Osteoblast (primary cell): ENCODE data around the gene UPP1. TPM values are rescaled to one million over a fixed set of nuclear protein-coding genes. Genes with fewer than 3 reads are reported as not detected.

ENCODE experiments used
- DNase-seq: peaks from one replicate; pipeline ENCODE4 v3.0.0; 2011; ENCODE audit warnings: low spot score, mixed read lengths; ENCODE audit not compliant: insufficient read length; ENCODE audit errors: missing footprints
- H2AFZ ChIP-seq: 2 replicates; pipeline ENCODE4 v1.6.0; 2011; ENCODE audit warnings: mild to moderate bottlenecking, low read length
- H3K27ac ChIP-seq: 2 replicates; pipeline ENCODE4 v1.5.1; 2011; ENCODE audit warnings: mild to moderate bottlenecking, low read depth, low read length, moderate library complexity
- H3K27me3 ChIP-seq: 2 replicates; pipeline ENCODE4 v1.6.0; 2012; ENCODE audit warnings: mild to moderate bottlenecking, control low read depth, inconsistent platforms, low read length, moderate library complexity; ENCODE audit not compliant: insufficient read depth
- H3K36me3 ChIP-seq: 2 replicates; pipeline ENCODE4 v1.5.1; 2011; ENCODE audit warnings: mild to moderate bottlenecking, low read length, control low read depth, moderate library complexity; ENCODE audit not compliant: insufficient read depth
- H3K4me1 ChIP-seq: 2 replicates; pipeline ENCODE4 v1.5.1; 2011; ENCODE audit warnings: mild to moderate bottlenecking, low read length, control low read depth, moderate library complexity; ENCODE audit not compliant: insufficient read depth
- H3K4me2 ChIP-seq: 2 replicates; pipeline ENCODE4 v1.6.0; 2011; ENCODE audit warnings: mild to moderate bottlenecking, low read length; ENCODE audit not compliant: insufficient read depth
- H3K4me3 ChIP-seq: fragments of 200-600 bp; sonication (generic); 3 replicates; pipeline ENCODE4 v1.5.1; 2012; ENCODE audit warnings: mild to moderate bottlenecking, low read length, inconsistent platforms; ENCODE audit not compliant: insufficient read depth
- H3K79me2 ChIP-seq: 2 replicates; pipeline ENCODE4 v1.6.0; 2012; ENCODE audit warnings: mild to moderate bottlenecking, low read length, control low read depth, inconsistent platforms; ENCODE audit not compliant: insufficient read depth
- H3K9me3 ChIP-seq: 2 replicates; pipeline ENCODE4 v1.5.1; 2011; ENCODE audit warnings: low read depth, low read length, control low read depth
- H4K20me1 ChIP-seq: 2 replicates; pipeline ENCODE4 v1.6.0; 2012; ENCODE audit warnings: mild to moderate bottlenecking, low read length, control low read depth; ENCODE audit not compliant: insufficient read depth
- total RNA-seq: library from RNA; depleted of rRNA; stranded (reverse); fragments of >200 nt; gene quantifications from 2 replicates; pipeline ENCODE4 v1.2.3, GENCODE V29; 2012
- TF ChIP-seq, protein P1 (sequence below): IDR thresholded peaks from 2 replicates; pipeline ENCODE4 v1.5.1; 2011; ENCODE audit warnings: mild to moderate bottlenecking, low read depth, low read length, moderate library complexity; ENCODE audit errors: extremely low read depth

The UPP1 gene
- total RNA-seq, 1 donor = 35.5 TPM

DNA sequence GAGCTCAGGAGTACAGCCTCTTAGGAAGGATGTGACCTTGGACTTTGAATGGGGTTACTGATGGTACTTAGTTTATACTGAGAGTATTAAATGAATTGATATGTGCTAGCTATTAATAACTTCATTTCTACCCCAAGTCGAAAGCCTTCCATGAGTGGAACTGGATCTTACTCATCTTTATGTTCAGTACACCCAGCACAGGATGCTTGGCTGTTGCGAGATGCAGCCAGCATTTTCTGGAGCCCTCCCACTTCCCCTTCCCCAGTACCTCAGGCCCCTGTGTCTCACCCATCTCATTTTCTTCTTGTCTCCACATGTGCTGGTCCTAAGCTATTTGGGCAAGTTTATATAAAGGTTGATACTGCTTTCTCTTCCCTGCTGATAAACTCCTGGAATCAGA is 7.2 kb downstream of the UPP1 start:
- Histone ChIP-seq H3K4me1 (peaks cover 26% of the 10 kb centered on the region), H3K36me3 (peaks cover 26% of the 10 kb centered on the region), H2AFZ (no peak overlapping the region), H3K9me3 (no peaks in the 10 kb centered on the region), H3K4me2 (no peak overlapping the region), H3K79me2 (peaks cover 31% of the 10 kb centered on the region), H3K4me3 (no peak overlapping the region), H3K27ac (no peak overlapping the region), H3K27me3 (no peaks in the 10 kb centered on the region), H4K20me1 (no peaks in the 10 kb centered on the region)
- TF ChIP-seq, protein P1, sequence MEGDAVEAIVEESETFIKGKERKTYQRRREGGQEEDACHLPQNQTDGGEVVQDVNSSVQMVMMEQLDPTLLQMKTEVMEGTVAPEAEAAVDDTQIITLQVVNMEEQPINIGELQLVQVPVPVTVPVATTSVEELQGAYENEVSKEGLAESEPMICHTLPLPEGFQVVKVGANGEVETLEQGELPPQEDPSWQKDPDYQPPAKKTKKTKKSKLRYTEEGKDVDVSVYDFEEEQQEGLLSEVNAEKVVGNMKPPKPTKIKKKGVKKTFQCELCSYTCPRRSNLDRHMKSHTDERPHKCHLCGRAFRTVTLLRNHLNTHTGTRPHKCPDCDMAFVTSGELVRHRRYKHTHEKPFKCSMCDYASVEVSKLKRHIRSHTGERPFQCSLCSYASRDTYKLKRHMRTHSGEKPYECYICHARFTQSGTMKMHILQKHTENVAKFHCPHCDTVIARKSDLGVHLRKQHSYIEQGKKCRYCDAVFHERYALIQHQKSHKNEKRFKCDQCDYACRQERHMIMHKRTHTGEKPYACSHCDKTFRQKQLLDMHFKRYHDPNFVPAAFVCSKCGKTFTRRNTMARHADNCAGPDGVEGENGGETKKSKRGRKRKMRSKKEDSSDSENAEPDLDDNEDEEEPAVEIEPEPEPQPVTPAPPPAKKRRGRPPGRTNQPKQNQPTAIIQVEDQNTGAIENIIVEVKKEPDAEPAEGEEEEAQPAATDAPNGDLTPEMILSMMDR = no peak
- DNase-seq = no peak

DNA sequence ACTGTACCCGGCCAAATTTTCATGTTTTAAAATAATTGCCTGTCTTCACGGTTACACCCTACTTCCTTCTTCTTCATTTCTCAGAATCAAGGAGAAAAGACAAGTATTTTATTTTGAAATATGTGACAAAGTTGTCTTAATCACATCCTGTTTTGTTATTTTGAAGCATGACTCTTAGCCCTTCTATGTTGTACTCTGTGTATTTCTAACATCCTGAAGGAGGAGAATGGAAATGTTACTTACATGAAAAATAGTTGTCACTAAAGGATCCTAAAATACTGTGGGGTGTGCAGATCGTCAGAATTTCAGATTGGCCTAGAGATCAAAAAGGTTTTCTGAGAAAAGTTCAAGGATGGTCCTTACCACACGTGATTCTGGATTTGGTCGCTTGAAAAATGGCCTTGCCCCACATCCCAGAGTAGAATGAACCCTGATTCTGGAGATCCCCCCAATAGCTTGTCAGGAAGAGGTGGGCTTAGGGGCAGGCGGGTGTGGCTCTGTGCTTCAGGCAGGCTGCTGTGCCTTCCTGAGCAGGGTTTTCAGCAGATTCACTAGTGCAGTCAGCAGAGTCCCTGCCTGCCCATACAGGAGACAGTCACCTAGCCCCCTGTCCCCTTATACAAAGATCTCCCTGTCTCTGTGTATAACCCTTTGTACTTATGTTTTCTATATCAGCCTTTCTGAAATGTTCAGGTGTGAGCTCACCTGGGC is 8.6 kb downstream of the UPP1 start:
- Histone ChIP-seq H3K27me3 (no peaks in the 10 kb centered on the region), H2AFZ (no peak overlapping the region), H3K36me3 (peaks cover 40% of the 10 kb centered on the region), H3K4me1 (peaks cover 15% of the 10 kb centered on the region), H4K20me1 (no peaks in the 10 kb centered on the region), H3K4me2 (no peak overlapping the region), H3K27ac (no peak overlapping the region), H3K9me3 (no peaks in the 10 kb centered on the region), H3K4me3 (no peak overlapping the region), H3K79me2 (peaks cover 28% of the 10 kb centered on the region)
- no peak for DNase-seq
- TF ChIP-seq, protein P1 = no peak

DNA sequence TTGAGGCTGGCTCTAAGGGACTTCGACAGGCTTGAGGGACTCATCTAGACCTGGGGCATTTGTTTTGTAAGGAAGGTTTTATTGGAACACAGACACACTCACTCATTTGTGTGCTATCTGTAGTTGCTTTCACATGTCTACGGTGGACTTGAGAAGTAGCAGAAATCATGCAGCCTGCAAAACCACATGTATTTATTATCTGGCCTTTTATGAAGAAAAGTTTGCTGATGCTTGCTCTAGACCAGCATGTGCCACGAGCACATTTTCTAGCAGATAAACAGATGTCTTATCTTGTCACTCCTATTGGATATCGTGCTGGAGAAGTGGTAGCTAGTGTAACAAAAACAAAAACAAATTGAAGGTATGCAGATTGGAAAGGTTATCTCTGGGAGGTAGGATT is 9.8 kb downstream of the UPP1 start:
- Histone ChIP-seq H3K27me3 (no peaks in the 10 kb centered on the region), H4K20me1 (no peaks in the 10 kb centered on the region), H3K4me2 (no peak overlapping the region), H3K4me1 (peaks cover 15% of the 10 kb centered on the region), H2AFZ (no peak overlapping the region), H3K79me2 (peaks cover 28% of the 10 kb centered on the region), H3K27ac (no peak overlapping the region), H3K36me3 (peaks cover 45% of the 10 kb centered on the region), H3K4me3 (no peak overlapping the region), H3K9me3 (no peaks in the 10 kb centered on the region)
- no peak for DNase-seq
- TF ChIP-seq, protein P1 = no peak

DNA sequence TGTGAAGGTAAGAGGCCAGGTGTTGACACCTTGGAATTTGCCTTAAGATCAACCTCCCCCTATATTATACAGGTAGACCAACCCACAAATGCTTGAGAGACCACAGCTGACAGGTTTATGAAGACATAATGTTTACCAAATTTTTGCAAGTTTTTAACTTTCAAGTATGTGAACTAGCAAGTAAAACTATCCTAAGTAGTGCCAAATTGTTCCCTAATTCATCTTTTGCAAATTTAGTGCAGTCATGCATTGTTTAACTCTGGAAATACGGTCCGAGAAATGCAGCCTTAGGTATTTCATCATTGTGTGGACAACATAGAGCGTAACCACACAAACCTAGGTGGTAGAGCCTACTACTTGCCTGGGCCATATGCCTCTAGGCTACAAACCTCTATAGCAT is 10.7 kb downstream of the UPP1 start:
- TF ChIP-seq, protein P1 = no peak
- Histone ChIP-seq H3K79me2 (peaks cover 28% of the 10 kb centered on the region), H3K9me3 (no peaks in the 10 kb centered on the region), H3K27ac (no peak overlapping the region), H4K20me1 (no peaks in the 10 kb centered on the region), H3K36me3 (peaks cover 52% of the 10 kb centered on the region), H3K4me2 (no peak overlapping the region), H3K4me1 (peaks cover 9% of the 10 kb centered on the region), H2AFZ (no peak overlapping the region), H3K4me3 (no peak overlapping the region), H3K27me3 (no peaks in the 10 kb centered on the region)
- no peak for DNase-seq
